ENCODE results near the gene NSL1.

- TF ChIP-seq ZNF830 (CRISPR knock-in tag; IDR thresholded peaks at IDR 0.05) (no peak), HDAC6 (IDR thresholded peaks at IDR 0.05; ENCODE audit: low read depth, low read length) (no peak), RCOR1 (IDR thresholded peaks at IDR 0.05; ENCODE audit: borderline replicate concordance in 1 of 2, low read depth in 2 of 2, low read length in 2 of 2) (no peak), ATF4 (CRISPR knock-in tag; IDR thresholded peaks at IDR 0.05) (no peak), CHD4 (IDR thresholded peaks at IDR 0.05; ENCODE audit: insufficient read depth, insufficient replicate concordance, low read depth, low read length, poor library complexity, severe bottlenecking) (no peak), CTCF (IDR thresholded peaks at IDR 0.05 in 2 of 3, conservative IDR thresholded peaks at IDR 0.05 in 1 of 3; ENCODE audit: insufficient read depth in 2 of 3, low read depth in 1 of 3, low read length in 3 of 3) (no peak)
These were observed 5.7 kb downstream of the NSL1 start for GRCh38 chr1:212785871-212786270.

Data from K562 (cell line).